ENCODE results near the gene EYS. TPM values are rescaled to one million over a fixed set of nuclear protein-coding genes. Genes with fewer than 3 reads are reported as not detected.

EYS gene
- total RNA-seq, 1 donor from 2014 or later, result not detected

DNA sequence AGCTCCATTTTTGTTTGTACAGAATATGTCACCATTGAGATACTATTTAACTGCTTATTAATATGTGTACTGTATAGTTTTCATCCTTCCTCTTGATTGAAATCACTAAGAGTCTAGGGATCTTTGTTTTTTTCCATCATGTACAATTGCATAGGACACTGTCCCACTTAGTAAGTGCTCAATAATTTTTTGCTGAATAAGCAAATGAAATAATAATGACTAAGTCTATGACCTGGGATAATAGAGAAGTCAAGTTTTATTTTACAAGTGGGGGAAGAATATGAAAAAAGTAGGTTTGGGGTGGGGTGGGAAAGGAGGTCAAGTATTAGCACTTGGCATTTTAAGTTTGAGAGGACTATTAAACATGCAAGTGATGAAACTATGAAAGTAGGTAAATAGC lies 4.5 kb upstream of the EYS start:
- Histone ChIP-seq H3K36me3 (no peaks in the 10 kb centered on the region), H3K4me3 (no peak overlapping the region), H3K27me3 (no peaks in the 10 kb centered on the region), H3K27ac (no peak overlapping the region), H3K9me3 (no peaks in the 10 kb centered on the region), H3K4me1 (no peaks in the 10 kb centered on the region)
- intact Hi-C loops (cut with DNase I), result no loop called here
- TF ChIP-seq, protein P1, sequence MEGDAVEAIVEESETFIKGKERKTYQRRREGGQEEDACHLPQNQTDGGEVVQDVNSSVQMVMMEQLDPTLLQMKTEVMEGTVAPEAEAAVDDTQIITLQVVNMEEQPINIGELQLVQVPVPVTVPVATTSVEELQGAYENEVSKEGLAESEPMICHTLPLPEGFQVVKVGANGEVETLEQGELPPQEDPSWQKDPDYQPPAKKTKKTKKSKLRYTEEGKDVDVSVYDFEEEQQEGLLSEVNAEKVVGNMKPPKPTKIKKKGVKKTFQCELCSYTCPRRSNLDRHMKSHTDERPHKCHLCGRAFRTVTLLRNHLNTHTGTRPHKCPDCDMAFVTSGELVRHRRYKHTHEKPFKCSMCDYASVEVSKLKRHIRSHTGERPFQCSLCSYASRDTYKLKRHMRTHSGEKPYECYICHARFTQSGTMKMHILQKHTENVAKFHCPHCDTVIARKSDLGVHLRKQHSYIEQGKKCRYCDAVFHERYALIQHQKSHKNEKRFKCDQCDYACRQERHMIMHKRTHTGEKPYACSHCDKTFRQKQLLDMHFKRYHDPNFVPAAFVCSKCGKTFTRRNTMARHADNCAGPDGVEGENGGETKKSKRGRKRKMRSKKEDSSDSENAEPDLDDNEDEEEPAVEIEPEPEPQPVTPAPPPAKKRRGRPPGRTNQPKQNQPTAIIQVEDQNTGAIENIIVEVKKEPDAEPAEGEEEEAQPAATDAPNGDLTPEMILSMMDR (IDR thresholded peaks at IDR 0.05), result no peak
- DNase-seq (ENCODE audit: low spot score in 2 of 2), result no peak

DNA sequence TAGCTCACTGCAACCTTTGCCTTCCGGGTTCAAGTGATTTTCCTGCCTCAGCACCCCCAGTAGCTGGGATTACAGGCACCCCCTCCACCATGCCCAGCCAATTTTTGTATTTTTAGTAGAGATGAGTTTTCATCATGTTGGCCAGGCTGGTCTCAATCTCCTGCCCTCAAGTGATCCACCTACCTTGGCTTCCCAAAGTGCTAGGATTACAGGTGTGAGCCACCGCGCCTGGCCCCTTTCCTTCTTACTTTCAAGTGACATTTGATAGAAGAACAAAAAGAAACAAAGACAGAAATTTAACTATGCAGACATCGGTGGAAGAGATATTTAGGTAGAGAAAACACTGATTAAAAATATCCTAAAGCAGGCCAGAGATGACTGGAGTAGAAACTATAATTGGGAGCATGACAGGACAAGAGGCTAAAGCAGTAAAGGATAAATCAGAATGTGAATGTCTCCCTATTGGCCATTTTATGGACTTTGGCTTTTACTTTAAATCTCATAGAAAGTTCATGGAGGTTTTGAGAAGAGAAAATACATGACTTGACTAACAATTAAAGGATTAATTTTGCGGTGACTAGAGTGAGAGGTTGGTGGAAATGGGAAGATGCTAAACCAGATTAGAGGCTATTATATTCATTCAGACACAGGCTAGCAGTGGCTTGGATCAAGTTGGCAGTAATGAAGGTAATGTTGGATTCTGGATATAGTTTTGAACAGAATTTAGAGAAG lies 2.2 kb upstream of the EYS start:
- no peaks in the 10 kb centered on the region for H3K4me1 ChIP-seq
- intact Hi-C loops (cut with DNase I), result no loop called here
- no peak overlapping the region for H3K27ac ChIP-seq
- DNase-seq (ENCODE audit: low spot score in 2 of 2), result no peak
- H3K4me3 ChIP-seq, result no peak overlapping the region
- no peaks in the 10 kb centered on the region for H3K36me3 ChIP-seq
- no peaks in the 10 kb centered on the region for H3K9me3 ChIP-seq
- H3K27me3 ChIP-seq, result no peaks in the 10 kb centered on the region
- TF ChIP-seq, protein P1 (IDR thresholded peaks at IDR 0.05), result no peak

DNA sequence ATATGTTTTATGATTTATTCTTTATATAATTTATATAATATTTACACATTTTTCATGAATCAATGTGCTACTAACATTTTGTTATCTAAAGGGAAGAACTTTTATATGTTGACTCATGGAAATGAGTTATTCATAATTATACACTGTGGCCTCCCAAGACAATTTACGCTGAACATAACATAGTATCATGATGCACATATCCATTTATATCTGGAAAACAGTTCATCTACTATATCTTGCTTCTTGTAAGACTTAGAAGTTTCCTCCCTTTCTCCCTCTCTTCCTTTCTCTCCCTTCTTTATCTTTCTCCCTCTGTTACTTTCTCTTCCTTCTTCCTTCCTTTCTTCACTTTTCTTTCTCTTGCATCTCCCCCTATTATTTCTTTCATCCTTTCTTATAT lies 1.1 kb upstream of the EYS start:
- no peaks in the 10 kb centered on the region for H3K36me3 ChIP-seq
- no peaks in the 10 kb centered on the region for H3K4me1 ChIP-seq
- intact Hi-C loops (cut with DNase I), result no loop called here
- no peaks in the 10 kb centered on the region for H3K9me3 ChIP-seq
- no peaks in the 10 kb centered on the region for H3K27me3 ChIP-seq
- no peak overlapping the region for H3K4me3 ChIP-seq
- TF ChIP-seq, protein P1 (IDR thresholded peaks at IDR 0.05), result no peak
- no peak for DNase-seq (ENCODE audit: low spot score in 2 of 2)
- no peak overlapping the region for H3K27ac ChIP-seq

DNA sequence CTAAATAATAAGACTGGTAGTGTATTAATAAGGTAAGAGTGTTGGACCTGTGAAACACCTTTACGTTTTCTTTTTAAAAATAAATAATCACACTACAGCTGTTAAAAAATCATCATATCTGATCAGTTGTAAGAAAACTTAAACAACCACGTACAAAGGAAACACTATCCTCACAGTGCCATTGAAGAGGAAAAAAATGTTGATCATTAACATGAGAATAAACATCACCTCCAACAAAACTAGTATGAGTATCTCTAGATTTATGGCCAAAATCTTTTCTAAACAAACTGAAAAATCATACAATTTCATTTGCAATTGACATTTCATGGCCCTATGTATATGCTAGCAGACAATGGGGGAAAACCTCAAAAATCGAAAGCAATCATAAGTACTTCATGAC lies 590 bp downstream of the EYS start:
- no peaks in the 10 kb centered on the region for H3K9me3 ChIP-seq
- no peaks in the 10 kb centered on the region for H3K36me3 ChIP-seq
- no peak overlapping the region for H3K27ac ChIP-seq
- no peaks in the 10 kb centered on the region for H3K27me3 ChIP-seq
- no peak for DNase-seq (ENCODE audit: low spot score in 2 of 2)
- intact Hi-C loops (cut with DNase I), result no loop called here
- TF ChIP-seq, protein P1 (IDR thresholded peaks at IDR 0.05), result no peak
- no peaks in the 10 kb centered on the region for H3K4me1 ChIP-seq
- no peak overlapping the region for H3K4me3 ChIP-seq

DNA sequence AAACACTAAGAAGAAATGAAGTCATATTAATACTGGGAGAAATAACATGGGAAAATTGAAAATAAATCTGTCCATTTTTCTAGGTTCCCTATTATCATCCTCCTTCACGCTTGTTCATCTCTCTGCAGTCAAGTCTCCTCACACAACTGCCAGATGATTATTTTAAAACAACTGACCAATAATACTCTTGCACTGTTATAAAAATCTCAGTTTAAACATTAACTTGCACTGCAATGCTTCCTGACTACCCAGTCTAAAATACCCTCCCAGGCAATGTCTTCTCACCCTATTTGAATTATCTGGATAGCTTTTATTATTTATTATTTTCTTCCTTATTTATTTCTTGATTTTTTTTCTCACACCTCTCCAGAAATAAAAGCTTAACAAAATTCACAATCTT lies 5.7 kb downstream of the EYS start:
- H3K36me3 ChIP-seq, result no peaks in the 10 kb centered on the region
- H3K4me3 ChIP-seq, result no peak overlapping the region
- TF ChIP-seq, protein P1 (IDR thresholded peaks at IDR 0.05), result no peak
- no peaks in the 10 kb centered on the region for H3K27me3 ChIP-seq
- no peak for DNase-seq (ENCODE audit: low spot score in 2 of 2)
- H3K27ac ChIP-seq, result no peak overlapping the region
- H3K9me3 ChIP-seq, result no peaks in the 10 kb centered on the region
- intact Hi-C loops (cut with DNase I), result no loop called here
- no peaks in the 10 kb centered on the region for H3K4me1 ChIP-seq

DNA sequence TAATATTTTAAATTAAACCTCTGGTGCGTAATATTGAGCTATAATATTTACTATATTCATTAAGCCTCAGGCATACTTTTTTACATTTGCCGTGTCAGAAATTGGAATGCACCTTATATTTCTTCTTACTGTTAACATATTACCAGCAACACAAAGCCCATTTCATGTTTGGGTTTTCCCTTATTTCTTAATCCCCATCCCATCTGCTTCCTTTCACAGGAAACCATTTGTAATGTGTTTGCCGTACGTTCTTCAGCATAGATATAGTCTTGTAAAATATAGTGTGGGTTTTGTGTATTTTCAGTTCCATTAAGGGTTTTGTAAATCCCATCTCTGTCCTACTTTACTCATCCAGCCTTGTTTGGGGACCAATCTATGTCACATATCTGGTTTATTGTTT lies 6.5 kb downstream of the EYS start:
- H3K27me3 ChIP-seq, result no peaks in the 10 kb centered on the region
- H3K36me3 ChIP-seq, result no peaks in the 10 kb centered on the region
- H3K9me3 ChIP-seq, result no peaks in the 10 kb centered on the region
- DNase-seq (ENCODE audit: low spot score in 2 of 2), result no peak
- TF ChIP-seq, protein P1 (IDR thresholded peaks at IDR 0.05), result no peak
- no peaks in the 10 kb centered on the region for H3K4me1 ChIP-seq
- no peak overlapping the region for H3K4me3 ChIP-seq
- intact Hi-C loops (cut with DNase I), result no loop called here
- no peak overlapping the region for H3K27ac ChIP-seq

Data from ascending aorta (tissue), 2 donors.